GM21717 (cell line): ENCODE measurements around the gene LYPD6B.

Experiments
- ATAC-seq: cut with Tn5 transposase; IDR thresholded peaks from one replicate; pipeline ENCODE4 v1.9.1; 2021; ENCODE audit warnings: mild to moderate bottlenecking, moderate library complexity; ENCODE audit not compliant: unreplicated experiment

LYPD6B gene

DNA sequence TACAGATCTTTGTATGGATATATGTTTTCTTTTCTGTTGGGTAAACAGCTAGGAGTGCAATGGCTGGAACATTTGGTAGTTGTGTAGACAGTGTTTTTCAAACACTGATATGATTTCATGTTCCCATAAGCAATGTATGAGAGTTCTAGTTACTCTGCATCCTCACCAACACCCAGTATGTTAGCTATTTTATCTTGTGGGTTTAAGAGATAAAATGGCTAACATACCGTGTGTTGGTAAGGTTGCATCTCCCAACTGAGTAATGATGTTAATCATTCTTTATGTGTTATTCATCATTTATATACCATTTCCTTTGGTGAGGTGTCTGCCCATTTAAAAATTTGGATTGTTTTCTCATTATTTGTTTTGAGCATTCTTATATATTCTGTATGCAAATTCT is 65.7 kb downstream of the LYPD6B start:
- no peak for ATAC-seq

DNA sequence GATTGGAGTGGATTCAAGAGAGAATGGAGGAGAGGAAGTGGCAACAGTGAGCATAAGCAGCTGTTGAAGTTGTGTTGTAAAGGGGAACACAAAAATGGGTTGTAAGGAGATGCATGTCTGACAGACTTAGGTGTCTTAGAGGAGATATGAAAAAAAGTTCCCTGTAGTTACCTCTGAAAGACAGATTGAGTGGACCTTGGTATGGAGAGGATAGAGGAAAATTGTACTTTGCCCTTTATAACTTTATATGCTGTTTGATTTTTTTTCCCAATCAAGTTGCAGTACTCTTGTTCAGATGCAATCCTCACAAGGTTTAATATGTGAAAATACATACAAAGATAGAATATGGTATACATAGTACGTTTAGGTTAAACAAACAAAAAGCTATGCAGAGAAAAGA is 73.6 kb downstream of the LYPD6B start:
- no peak for ATAC-seq

DNA sequence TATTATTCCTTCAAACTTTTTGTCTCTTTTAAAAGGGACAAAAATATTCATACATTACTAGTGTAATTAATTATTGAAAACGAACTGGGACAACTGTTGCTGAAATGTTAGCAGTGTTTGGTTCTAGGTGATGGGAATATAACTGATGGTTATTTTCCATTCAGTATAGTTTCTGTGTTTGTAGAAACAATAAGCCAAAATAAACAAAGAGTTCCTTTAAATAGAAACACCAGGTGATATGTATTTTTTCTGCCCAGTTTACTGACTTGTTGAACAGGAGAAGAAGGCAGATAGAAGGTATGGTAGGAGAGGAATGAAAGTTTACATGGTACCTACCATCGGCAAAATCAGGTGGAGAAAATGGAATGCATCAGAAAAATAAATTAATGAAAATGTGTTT is 74.2 kb downstream of the LYPD6B start:
- ATAC-seq = no peak

DNA sequence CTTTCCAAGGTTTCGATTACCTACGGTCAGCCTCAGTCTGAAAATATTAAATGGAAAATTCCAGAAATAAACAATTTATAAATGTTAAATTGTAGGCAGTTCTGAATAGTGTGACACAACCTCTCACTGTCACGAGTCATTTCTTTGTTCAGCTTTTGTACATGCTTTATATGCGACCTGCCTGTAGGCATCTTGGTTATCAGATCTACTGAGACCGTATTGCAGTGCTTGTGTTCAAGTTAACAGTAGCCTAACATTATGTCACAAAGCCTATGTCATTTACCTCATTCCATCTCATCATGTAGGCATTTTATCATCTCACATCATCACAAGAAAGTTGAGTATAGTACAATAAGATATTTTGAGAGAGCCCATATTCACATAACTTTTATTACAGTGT is 77.3 kb downstream of the LYPD6B start:
- ATAC-seq = no peak

DNA sequence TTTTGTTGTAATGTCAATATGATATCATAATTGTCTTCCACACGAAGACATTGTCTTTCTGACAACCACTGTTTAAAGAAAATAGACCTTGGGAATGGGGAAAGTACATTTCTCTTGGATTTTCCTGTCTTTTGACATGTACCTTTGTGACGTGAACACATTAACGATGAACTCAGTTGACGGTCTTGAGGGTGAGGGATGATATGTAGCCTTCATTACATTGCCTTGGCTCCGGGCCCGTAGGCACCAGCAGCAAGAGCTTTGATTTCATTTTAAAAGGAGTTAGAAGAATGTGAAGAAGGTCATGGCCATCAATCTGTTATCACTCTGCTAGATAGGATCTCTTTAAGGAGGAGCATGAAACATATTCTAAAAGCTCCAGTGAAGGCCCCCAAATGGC is 80.9 kb downstream of the LYPD6B start:
- no peak for ATAC-seq

DNA sequence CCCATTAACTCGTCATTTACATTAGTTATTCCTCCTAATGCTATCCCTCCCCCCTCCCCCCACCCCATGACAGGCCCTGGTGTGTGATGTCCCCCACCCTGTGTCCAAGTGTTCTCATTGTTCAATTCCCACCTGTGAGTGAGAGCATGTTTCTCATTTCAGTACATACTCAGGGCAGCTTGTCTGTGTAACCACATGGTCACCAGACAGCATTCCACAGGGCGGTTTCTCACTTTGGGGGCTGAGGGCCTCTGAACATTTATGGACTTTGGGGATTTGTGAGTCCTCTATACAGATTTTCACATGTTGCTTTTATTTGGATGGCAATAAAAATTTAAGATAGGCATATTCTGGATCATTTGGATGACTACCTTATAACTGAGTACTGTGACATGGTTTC is 84.0 kb downstream of the LYPD6B start:
- ATAC-seq = no peak

DNA sequence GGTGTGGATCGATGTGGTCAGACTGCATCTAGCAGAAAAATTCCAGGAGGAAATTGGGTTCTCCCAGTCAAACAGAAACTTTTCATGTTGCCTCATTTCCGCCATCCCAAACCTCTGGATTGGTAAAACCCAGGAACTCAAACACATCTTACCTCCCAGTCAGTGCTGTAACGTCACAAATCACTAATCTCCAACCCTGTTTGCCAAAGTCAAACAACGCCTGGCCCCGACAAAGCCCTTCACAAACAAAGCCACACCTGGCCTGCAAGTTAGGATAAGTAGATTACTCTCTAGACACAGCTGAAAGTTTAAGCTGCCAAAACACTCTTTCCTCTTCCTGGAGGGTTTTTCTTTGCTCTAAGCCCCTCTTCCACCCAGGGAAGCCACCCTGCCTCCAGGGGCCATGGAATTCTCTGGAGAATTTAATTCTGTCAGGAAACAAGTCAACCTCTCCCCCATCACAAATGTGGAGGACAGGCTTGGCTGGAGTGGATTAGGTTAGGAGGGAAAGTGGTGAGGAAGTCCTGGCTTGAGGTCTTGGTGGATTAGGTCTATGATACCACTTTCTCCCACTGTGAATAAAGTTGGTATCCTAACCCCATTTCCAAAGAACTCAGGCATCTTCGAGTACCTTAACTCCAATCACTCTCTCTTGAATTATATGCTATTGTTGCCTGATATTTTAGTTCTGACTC is 86.7 kb downstream of the LYPD6B start:
- no peak for ATAC-seq

DNA sequence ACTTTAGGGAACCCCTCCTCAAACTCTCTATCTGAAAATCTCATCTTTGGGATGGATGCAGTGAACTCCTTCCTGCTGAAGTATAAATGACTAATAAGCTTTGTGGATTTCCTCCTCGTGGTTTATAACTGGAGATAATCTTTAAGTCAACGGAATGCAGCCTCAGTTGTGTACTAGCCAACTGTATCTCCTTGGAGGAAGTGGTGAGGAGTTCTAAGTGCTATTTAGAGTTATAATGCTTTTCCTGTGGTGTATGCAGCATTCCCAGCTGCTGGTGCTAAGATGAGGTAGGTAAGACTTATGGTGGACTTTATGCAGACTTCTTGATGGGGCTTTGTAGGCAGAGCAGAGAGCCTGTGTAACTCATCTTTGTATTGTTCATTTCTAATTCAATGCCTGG is 90.9 kb downstream of the LYPD6B start:
- no peak for ATAC-seq

DNA sequence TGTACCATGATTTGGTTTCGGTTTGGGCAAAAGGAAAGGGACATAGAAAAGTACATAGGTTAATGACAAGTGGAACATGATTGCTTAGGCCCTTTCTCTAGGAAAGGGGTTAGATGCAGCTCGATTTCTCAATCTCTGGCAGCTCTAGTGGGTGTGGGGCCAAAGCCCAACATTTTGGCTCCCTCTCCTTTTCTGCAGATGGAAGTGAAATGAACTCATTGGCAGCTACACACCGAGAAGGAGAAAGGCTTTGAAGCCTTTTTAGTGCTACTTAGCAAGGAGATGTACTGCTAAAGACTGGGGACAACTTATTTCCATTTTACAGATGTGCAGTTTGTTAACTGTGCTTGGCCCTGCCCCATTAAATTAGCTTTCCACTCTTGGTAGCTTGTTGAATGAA is 93.8 kb downstream of the LYPD6B start:
- no peak for ATAC-seq

DNA sequence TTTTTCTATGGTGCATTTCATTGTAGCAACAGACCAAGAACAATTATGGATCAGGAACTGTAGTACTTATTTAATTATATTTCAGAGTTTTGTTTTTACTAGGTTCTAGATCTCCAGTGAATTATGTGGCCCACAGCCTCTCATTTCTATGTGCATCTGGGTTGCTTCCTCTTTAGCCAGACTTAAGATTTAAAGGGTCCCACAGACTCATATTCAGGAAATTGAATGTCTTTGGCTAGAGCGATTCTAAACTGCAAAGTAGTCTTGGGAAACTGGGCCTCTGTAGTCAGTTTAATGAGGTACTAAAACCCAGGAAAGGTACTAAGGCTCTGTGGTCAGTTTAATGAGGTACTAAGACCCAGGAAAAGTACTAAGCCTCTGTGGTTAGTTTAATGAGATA is 94.4 kb downstream of the LYPD6B start:
- no peak for ATAC-seq

DNA sequence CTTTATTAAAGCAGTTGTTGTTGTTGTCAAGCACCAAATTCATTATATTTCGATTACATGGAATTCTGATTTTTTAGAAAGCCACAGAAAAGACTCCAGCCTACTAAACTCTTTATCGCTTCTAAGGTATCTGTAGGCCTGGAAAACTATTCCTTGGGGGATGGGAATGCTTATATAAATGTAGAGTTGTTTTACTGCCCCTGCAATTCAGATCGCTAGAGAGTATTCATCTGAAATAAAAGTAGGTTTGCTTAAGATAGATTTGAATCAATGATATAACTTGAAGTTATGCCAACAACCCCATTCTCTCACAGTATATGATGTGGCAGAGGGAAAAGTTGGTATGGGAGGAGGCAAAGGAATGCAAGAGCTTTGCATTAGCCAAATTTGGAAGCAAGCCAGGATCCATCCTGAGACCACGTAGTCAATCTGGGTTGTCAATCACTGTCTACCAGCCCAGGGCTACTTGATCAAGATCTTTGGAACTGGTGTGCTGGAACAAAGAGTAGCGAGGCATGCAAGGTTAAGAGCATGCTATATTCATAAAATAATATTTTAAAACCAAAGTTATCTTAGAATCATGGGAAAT is 95.9 kb downstream of the LYPD6B start:
- ATAC-seq = no peak

DNA sequence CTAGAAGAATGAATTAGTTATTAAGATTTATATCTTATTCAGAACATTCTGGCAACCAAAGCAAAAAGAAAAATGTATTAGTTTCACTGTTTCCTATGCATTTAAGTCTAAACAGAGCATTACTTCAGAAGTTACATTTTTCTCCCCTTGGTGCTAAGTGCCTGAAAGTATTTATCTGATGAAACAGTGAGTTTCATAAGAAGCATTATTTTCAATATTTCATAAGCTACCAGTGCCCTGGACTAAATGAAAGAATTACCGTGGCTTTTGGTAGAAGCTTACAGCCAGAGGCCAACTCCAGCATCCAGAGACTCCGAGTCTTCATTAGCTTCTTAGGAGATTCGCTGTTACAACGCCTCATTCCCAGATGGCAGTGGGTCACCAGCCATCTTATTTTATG is 97.6 kb downstream of the LYPD6B start:
- no peak for ATAC-seq

DNA sequence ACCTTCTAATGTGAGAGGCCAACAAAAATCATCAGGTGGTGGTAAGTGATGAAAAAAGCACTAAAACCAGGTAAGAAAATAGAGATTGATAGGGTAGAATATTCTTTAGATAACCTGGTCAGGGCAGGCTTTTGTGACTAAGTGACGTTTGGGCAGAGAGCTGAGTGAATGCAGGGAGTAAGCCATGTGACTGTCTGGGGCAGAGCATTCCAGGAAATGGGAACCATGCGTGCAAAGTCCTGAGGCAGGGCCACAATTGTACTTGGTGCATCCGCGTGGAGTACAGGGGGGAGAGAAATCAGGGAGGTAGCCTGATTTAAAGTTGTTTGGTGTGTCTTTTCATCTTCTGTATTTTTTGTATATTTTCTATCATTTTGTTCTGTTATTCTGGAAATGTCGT is 102.5 kb downstream of the LYPD6B start:
- ATAC-seq = no peak

DNA sequence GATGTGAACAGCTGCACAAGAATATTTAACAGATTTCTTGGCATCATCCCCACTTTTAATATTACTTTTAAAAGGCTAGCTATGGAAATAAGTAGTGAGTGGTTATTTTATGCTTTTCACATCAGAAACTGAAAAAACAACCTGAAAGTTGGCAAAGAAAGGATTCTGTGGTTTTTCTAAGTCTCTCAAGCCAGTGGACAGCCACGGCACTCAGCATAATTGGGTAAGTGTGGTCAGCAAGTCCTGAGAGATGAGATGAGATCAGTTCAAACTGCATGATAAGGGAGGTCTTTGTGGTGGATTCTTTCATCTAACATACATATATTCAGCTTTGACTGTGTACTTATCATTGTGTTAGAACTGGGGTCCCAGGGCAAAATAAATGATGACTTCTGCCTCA is 105.2 kb downstream of the LYPD6B start:
- ATAC-seq = no peak

DNA sequence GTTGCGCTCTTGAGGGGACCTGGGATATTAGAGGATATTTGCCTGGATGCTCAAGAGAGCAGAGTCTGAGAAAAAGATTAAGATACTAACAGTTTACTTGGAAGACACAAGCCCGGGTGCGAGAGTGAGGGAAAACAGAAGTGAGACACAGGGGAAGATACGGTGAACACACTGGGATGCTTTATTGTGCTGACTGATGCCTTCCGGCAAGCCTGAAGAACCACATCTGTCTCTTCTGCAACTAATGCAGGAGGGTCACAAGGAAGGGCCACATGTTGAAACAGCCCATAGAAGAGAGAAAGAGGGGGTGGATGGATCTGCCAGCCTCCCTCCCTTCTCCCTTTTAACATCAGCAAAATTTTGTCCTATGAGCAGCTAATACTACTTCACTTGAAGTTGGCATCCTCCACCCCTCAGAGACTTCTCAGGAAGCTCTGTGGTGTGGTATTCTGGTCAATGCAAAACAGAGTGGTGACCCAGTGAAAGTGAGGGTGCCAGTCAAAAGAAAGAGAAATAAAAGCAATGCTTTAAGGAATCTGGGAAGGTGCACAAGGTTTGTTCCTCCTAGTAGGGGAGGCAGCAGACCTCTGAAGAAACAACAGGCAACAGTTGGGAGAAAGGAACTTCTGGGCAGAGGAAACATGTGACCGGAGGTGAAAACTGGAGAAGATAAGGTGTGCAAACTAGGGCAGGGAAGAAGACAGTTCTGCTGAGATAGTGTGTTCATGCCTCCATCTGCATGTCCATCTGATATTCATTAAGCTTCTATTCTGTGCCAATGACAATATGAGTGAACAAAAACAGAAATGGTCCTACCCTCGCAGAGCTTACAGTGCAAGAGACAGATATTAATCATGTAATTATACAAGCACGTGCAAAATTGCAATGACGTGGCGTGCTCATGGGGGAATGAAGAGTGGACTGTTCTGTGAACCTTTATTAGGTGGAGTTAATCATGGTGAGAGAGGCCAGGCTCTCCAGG is 107.1 kb downstream of the LYPD6B start:
- no peak for ATAC-seq

DNA sequence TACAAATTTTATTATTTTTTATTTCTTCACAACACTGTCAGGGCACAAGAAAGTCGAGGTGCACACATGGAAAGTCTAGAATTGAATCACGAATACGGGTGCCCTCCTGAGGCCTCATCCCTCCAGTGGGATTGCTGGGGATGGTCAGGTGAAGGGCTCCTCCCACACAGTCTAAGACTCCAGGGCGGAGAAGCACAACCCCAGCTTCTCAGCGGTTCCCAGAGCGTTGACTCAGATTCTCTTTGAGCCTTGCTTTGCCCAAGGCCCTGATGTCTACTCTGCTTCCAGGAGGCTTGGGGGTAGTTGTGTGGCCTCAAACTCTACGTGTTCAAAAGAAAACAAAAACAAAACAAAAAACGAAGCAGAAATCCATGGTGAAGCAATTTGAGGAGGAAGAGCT is 108.4 kb downstream of the LYPD6B start:
- ATAC-seq = no peak

DNA sequence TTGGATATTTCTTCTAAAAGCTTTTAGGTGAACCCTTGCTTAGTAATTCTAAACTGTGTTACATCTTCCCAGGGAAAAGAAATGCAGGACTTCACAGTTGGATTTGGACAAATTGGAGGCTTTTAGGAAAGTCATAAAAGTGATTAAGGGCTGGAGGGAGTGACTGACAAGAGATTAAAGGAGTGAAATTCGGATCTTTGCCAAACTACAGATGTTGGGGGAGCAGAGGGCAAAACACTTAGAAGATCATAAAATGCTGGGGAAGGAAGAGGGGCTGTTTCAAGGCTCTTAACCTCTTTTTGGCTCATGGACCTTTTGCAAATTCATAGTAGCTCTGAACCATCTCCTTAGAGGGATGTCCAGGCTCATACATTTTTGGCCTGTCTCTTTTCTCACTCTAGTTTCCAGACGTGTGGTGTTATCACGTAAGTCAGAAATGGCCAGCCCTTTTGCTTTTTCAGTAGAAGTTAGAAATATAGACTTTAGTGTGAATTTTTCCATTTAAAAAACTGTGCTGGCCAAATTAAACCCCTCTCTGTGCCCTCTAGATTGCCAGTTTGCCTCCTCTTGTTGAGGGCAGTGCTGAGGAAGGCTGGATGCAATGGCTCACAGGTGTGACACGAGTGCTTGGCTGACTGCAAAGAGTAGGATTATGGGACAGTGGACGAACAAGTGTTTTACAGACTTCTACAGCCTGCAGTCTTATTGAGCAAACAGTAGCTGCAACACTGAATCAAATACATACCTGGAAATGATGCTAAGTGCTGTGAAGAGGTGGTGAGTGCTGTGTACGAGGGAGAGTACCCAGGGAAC is 109.9 kb downstream of the LYPD6B start:
- no peak for ATAC-seq

DNA sequence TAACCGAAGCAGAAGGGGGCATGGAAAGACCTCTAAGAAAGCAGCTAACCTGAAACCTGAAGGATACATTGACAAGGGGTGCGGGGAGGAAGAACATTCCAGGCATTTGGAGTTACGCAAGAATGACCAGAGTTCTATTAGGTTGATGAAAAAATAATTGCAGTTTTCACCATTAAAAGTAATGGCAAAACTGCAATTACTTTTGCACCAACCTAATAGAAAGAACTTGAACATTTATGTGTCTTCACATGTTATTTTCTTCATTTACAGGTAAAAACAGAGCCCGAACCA is 110.5 kb downstream of the LYPD6B start:
- no peak for ATAC-seq

DNA sequence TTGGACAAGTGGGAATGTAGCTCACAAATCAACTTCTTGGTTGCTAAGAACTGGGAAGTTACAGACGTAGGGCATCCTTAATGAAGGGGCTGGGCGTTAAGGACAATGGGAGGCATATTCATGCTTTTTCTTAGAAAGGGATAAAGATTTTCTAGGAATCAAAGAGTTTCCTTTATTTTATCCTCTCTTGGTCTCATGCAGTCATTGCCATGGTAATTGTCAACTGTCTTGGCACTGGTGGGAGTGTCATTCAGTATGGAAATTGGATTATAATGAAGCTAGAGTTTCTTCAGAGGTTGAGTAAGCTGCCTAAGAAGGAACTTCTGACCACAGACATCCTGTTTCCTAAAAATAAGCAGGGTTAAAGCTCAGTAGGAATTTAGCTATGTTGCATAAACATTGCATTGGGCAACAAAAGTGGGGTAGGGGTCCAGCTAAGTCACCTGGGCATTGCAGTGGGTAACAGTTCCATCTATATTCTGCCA is 114.0 kb downstream of the LYPD6B start:
- ATAC-seq = no peak

DNA sequence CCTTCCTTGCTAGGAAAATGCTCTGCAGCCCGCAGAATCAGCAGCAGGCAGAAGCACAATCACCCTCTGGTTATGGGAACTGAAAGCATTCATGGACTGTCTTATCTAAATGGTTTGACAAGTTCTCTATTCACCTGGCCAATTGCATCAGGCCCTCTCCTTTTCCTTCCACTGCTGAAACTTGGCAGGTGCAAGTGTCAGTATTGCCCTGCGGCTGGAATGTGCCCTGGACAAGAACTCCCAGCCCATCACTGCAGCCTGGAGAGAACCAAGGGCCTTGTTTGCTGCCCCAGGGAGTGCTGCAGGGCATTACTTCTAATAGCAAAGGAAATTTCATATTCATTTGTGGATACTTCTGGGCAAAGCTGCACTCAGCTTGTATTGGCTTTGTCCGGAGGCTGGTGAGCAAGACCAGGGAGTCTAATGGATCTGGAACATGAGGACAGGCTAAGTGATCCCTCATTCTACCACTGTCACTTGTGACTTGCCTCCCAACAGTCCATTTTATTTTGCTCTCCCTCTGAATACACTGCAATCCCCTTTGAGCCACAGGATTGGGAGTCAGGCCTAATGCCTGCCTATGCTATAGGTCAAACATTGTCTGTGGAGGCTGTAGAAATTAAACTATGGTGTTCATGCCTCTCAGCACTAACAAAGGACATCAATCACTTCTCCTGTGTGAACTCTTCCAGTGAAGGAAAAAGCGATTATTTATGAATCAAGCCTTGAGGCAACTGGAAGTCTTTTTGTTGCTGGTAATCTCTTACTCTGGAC is 116.9 kb downstream of the LYPD6B start:
- no peak for ATAC-seq
